Spinal cord (tissue), 10 donors: ENCODE measurements around the gene NTM. TPM values are rescaled to one million over a fixed set of nuclear protein-coding genes. Genes with fewer than 3 reads are reported as not detected.
A peak's percentile ranks its signal among the peaks of the same experiment; 100 is the strongest.

Experiments
- DNase-seq, 6 donors: peaks; one replicate each; pipeline versions ENCODE4 v3.0.0 to v3.0.0-alpha.2; 2013 to 2015; ENCODE audit warnings: low spot score in 6 of 6, low read depth in 4 of 6
- H3K27ac ChIP-seq: one replicate; pipeline ENCODE4 v1.5.1; 2013; ENCODE audit warnings: low read depth, low read length, control low read depth
- H3K27me3 ChIP-seq: one replicate; pipeline ENCODE4 v1.6.1; 2013; ENCODE audit warnings: low read length; ENCODE audit not compliant: control insufficient read depth, insufficient read depth
- H3K36me3 ChIP-seq: one replicate; pipeline ENCODE4 v1.6.1; 2013; ENCODE audit warnings: low read length; ENCODE audit not compliant: control insufficient read depth, insufficient read depth
- H3K4me1 ChIP-seq: one replicate; pipeline ENCODE4 v1.6.1; 2013; ENCODE audit warnings: low read length; ENCODE audit not compliant: control insufficient read depth, insufficient read depth
- H3K4me3 ChIP-seq: one replicate; pipeline ENCODE4 v1.5.1; 2013; ENCODE audit warnings: low read depth, low read length, control low read depth
- H3K9me3 ChIP-seq: one replicate; pipeline ENCODE4 v1.6.1; 2013; ENCODE audit warnings: low read length; ENCODE audit not compliant: control insufficient read depth, insufficient read depth
- WGBS: methylation state at CpG from one replicate; pipeline ENCODE4 v1.1.5; 2013; ENCODE audit warnings: missing lambda C conversion rate; ENCODE audit not compliant: insufficient coverage; 5-methylcytosine and 5-hydroxymethylcytosine counted together
- polyA plus RNA-seq, 2 donors: library from polyadenylated mRNA; unstranded; fragments of 120-200 nt; gene quantifications; one replicate each; pipeline ENCODE4 v1.2.1, GENCODE V29; 2013; ENCODE audit not compliant: insufficient read length in 2 of 2
- total RNA-seq, 2 donors: library from RNA; depleted of rRNA in 1 of 2; stranded (reverse); fragments of 120-200 nt in 1 of 2; fragments of >200 nt in 1 of 2; gene quantifications; one replicate each; pipeline versions ENCODE4 v1.2.3 to v1.2.4, GENCODE V29; 2013 to 2014
- donor health status: healthy.

Gene NTM
- total and polyA plus RNA-seq, 4 donors = 69.3 to 181 (median 155) TPM

GRCh38 chr11:131760091-131761061, 390.0 kb downstream of the NTM start:
- H3K27me3 ChIP-seq = no peaks in the 10 kb centered on the region
- H3K4me1 ChIP-seq = peaks cover 18% of the 10 kb centered on the region
- peak in 2 of 6 donors; percentile 58 to 91 for DNase-seq
- whole genome bisulfite sequencing = 30% methylated on average over 26 of the region's 26 CpGs
- H3K36me3 ChIP-seq = no peaks in the 10 kb centered on the region
- H3K9me3 ChIP-seq = no peaks in the 10 kb centered on the region
- H3K4me3 ChIP-seq = no peak overlapping the region
- H3K27ac ChIP-seq = no peak overlapping the region

- H3K4me1 ChIP-seq = peaks cover 18% of the 10 kb centered on the region
- peak in 2 of 6 donors; percentile 69 to 85 for DNase-seq
- H3K27ac ChIP-seq = no peak overlapping the region
- H3K4me3 ChIP-seq = no peak overlapping the region
- H3K27me3 ChIP-seq = no peaks in the 10 kb centered on the region
- 72% methylated on average over 14 of the region's 17 CpGs for WGBS
- H3K36me3 ChIP-seq = no peaks in the 10 kb centered on the region
- no peaks in the 10 kb centered on the region for H3K9me3 ChIP-seq
Observed at GRCh38 chr11:131762346-131763110, 392.1 kb downstream of the NTM start.

- no CpG with 5 or more reads among the region's 4 CpGs for WGBS
- no peak overlapping the region for H3K4me3 ChIP-seq
- H3K36me3 ChIP-seq = no peaks in the 10 kb centered on the region
- no peak overlapping the region for H3K27ac ChIP-seq
- H3K27me3 ChIP-seq = no peaks in the 10 kb centered on the region
- no peaks in the 10 kb centered on the region for H3K9me3 ChIP-seq
- peaks cover 18% of the 10 kb centered on the region for H3K4me1 ChIP-seq
- peak in 1 of 6 donors; percentile 50 for DNase-seq
Observed at GRCh38 chr11:131763193-131763890, 392.9 kb downstream of the NTM start.

- Histone ChIP-seq H3K36me3 (no peaks in the 10 kb centered on the region), H3K27me3 (no peaks in the 10 kb centered on the region), H3K9me3 (no peaks in the 10 kb centered on the region), H3K4me3 (no peak overlapping the region), H3K27ac (no peak overlapping the region), H3K4me1 (peaks cover 18% of the 10 kb centered on the region)
- WGBS = 74% methylated on average over 4 of the region's 5 CpGs
- no peak for DNase-seq
Observed at GRCh38 chr11:131764126-131764525, 393.7 kb downstream of the NTM start.

- 42% methylated on average over 2 of the region's 3 CpGs for WGBS
Observed at GRCh38 chr11:131764649-131765048, 394.2 kb downstream of the NTM start.

GRCh38 chr11:131766637-131767036, 396.2 kb downstream of the NTM start:
- H3K9me3 ChIP-seq = no peaks in the 10 kb centered on the region
- H3K36me3 ChIP-seq = no peaks in the 10 kb centered on the region
- H3K4me3 ChIP-seq = no peak overlapping the region
- no peak for DNase-seq
- H3K27ac ChIP-seq = no peak overlapping the region
- H3K27me3 ChIP-seq = no peaks in the 10 kb centered on the region
- 86% methylated on average over 5 of the region's 7 CpGs for WGBS
- H3K4me1 ChIP-seq = peaks cover 12% of the 10 kb centered on the region

More at GRCh38 chr11:131764649-131765048, 394.2 kb downstream of the NTM start:
- Histone ChIP-seq H3K27me3 (no peaks in the 10 kb centered on the region), H3K27ac (no peak overlapping the region), H3K36me3 (no peaks in the 10 kb centered on the region), H3K9me3 (no peaks in the 10 kb centered on the region), H3K4me1 (peaks cover 18% of the 10 kb centered on the region), H3K4me3 (no peak overlapping the region)
- no peak for DNase-seq

GRCh38 chr11:131767421-131767820, 397.0 kb downstream of the NTM start:
- H3K27me3 ChIP-seq = no peaks in the 10 kb centered on the region
- no peaks in the 10 kb centered on the region for H3K36me3 ChIP-seq
- no peak overlapping the region for H3K27ac ChIP-seq
- 82% methylated on average over 2 of the region's 4 CpGs for WGBS
- no peak for DNase-seq
- H3K4me3 ChIP-seq = no peak overlapping the region
- no peaks in the 10 kb centered on the region for H3K9me3 ChIP-seq
- H3K4me1 ChIP-seq = peaks cover 5% of the 10 kb centered on the region

GRCh38 chr11:131770801-131771200, 400.4 kb downstream of the NTM start:
- WGBS = 82% methylated on average over 5 of the region's 5 CpGs
- no peak overlapping the region for H3K4me3 ChIP-seq
- no peaks in the 10 kb centered on the region for H3K4me1 ChIP-seq
- no peaks in the 10 kb centered on the region for H3K27me3 ChIP-seq
- DNase-seq = no peak
- H3K36me3 ChIP-seq = no peaks in the 10 kb centered on the region
- no peak overlapping the region for H3K27ac ChIP-seq
- H3K9me3 ChIP-seq = no peaks in the 10 kb centered on the region

- no peak for DNase-seq
- no peak overlapping the region for H3K4me3 ChIP-seq
- H3K36me3 ChIP-seq = no peaks in the 10 kb centered on the region
- H3K9me3 ChIP-seq = no peaks in the 10 kb centered on the region
- H3K27ac ChIP-seq = no peak overlapping the region
- H3K4me1 ChIP-seq = no peaks in the 10 kb centered on the region
- no peaks in the 10 kb centered on the region for H3K27me3 ChIP-seq
- 50% methylated on average over 1 of the region's 1 CpG for WGBS
Observed at GRCh38 chr11:131771471-131771870, 401.1 kb downstream of the NTM start.
